ENCODE results near the gene SIRT3.
"Not testable (repeated sequence)": the region's sequence is repeated elsewhere in the genome, so short reads cannot be mapped to it uniquely, and the experiment has no call there.

The SIRT3 gene

DNA sequence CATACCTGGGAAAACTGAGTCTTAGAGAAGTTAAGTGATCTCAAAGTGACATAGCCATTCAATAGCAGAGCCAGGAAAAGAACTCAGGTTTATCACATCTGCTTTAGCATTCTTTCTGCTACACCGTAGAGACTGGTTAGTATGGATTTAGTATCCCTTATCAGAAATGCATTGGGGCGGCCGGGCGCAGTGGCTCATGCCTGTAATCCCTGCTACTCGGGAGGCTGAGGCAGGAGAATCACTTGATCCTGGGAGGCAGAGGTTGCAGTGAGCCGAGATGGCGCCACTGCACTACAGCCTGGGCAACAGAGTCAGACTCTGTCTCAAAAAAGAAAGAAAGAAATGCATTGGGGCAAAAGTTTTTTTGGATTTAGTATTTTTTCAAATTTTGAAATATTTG is 2.2 kb upstream of the SIRT3 start:
- not testable (repeated sequence) for DNase-seq

DNA sequence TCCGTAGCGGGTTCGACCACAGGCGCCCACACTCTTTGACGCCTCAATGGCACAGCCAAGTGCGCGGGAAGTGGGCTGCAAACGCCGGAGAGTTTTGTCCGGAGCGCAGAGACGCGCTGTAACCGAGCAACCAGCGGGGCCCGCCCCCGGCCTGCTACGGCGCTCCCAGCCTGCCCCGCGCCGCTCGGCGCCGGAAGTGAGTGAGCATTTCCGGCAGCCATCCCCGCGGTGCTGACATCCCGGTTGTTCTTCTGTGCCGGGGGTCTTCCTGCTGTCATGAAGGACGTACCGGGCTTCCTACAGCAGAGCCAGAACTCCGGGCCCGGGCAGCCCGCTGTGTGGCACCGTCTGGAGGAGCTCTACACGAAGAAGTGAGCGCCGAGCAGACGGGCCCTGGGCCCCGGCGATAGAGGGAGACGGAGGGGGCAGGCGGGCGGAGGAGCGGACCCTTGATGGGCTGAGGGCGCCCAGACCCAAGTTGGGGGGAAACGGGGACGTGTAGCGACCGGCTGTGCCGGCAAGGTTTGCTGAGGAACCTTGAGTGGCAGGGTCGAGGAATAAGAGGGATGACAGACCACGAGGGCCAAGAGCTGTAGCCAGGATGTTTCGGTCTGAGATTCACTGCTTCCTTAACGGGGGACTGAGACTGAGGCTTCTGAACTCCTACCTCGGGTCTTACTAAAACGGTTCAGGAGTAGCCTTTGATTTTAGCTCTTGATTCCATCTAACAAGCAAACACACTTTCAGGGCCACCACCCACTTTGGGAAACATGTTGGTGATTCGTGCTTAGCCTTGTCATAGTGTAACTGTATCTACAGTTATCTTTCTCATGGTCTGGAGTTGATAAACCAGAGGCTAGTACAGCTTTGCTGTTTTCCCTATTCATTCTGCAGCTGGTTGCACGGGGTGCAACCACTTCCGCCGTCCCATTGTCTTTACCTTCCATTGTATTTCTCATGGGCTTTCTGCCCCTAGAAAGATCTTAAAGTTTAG is 929 bp upstream of the SIRT3 start, which contains the start of gene PSMD13:
TSS of gene PSMD13 (plus strand) at position 203 of the 994 bp plus-strand sequence. CDS start at position 277, 74 bp downstream.
- DNase-seq, result peak; percentile 21

DNA sequence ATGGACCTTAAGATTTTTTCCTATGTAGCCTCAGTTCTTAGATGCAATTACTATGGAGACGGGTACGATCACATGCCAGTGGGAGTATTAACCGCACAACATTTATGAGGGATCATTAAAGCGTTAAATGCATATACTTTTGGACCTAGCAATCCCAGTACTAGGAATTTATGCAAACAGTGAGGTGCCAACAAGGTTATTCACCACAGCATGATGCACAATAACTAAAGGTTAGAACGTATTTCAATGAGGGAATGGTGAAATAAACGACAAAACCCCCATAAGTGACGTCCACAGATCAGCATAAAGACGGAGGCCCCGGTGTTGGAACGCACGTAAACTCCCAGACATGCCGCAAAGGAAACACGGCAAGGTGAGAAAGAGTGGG is 539 bp downstream of the SIRT3 start:
- DNase-seq, result no peak

DNA sequence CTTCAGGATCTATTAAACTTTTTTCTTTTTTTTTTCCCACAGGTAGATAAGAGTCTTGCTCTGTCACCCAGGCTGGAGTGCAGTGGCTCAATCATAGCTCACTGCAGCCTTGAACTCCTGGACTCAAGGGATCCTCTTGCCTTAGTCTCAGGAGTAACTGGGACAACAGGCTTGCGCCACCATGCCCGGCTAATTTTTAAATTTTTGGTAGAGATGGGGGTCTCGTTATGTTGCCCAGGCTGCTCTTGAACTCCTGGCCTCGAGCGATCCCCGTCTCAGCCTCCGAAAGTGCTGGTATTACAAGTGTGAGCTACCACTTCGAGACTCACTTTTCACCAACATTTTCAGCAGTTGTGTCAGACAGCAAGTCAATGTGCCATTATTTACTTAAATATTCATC is 962 bp downstream of the SIRT3 start:
- DNase-seq, result no peak

DNA sequence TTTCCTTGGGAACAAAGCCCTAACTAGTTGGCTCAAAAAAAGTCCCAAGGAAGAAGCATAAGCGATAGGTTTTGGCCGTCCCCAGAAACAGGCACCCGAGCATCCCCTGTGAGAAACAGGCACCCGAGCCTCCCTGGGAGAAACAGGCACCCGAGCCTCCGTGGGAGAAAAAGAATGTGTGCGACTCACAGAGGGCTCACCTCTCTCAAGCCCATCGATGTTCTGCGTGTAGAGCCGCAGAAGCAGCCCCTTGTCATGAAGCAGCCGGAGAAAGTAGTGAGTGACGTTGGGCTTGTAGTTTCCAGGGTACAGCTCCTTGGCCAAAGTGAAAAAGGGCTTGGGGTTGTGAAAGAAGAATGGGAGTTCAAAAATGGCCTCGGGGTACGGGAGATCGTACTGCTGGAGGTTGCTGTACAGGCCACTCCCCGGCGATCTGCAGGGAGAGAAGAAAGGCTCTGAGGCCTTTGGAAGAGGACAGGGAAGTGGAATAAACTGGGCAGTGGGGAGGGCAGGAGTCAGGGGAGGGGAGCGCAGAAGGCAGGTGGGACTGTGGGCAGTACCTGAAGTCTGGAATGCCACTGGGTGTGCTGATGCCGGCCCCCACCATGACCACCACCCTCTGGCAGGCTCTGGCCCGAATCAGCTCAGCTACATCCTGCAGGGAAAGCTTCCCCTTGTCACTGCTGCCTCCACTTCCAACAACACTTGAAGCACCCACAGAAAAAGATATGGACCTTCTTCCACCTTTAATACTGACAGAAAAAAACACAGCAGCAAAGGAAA is 3.2 kb downstream of the SIRT3 start:
- DNase-seq, result no peak

DNA sequence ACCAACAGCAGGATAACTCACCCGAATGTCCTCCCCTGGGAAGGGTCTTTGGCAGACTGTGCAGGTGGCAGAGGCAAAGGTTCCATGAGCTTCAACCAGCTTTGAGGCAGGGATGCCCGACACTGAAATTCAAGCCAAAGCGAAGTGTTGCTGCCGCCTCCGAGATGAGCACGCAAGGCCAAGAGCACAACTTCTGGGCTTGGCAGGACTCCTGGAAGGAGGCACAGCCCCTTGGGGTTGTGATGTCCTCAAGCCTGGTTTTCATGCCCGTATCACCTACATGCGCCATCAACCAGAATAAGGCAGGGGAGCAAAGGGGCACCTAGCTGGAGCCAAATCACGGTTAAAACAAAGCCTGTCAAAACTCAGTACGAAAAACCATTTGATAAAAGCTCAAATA is 5.7 kb downstream of the SIRT3 start:
- no peak for DNase-seq

DNA sequence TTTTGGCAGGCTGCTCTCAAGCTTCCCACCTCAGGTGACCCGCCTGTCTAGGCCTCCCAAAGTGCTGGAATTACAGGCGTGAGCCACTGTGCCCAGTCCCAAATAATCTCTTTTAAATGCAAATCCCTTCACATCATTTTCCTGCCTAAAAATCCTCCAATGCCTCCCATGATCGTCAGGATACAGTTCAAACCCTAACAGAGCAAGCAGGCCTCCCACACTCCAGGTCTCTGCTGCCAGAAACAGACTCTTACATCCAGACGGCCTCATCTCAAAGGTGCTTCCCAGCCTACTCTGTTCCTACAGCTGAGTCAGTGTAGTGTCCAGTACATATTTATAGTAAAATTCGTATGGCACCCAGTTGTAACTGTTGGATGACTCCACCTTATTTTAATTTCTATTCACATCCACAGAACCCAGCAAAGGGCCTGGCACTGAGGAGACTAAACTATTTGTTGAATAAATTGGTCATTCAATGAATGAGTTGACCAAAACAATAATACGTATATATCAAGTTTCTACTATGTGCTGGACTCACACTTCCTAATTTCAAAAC is 8.2 kb downstream of the SIRT3 start:
- DNase-seq, result no peak

DNA sequence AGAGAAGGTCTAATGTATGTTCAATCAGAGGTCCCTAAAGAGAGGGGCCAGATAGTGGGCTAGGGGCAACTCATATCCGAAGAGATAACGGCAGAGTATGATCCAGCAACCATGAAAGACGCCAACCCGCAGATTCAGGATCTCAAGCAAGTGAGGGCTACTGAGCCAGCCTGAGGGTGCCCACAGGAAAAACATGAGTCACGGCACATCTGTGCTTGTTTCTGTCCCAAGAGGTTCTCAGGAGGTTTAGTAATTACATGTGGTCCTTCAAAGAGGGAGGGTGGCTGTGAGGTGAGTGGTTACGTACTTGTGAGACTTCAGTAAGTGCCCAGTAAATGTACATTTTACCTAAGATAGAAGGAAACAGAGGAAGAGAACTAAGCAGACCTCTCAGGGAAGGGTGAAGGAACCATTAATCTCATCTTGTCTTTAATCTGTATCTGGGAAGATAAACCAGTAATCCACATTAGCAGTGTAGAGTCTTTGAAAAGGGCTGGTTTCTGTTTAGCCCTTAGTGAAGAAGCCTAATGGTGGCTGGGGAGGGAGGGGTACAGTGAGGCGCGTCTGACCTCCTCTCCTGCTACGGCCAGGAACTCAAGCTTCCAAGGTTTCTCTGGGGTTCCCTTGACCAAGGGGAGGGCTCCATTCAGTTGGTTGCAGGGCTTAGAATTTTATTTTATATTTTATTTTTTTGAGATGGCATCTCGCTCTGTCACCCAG is 10.2 kb downstream of the SIRT3 start:
- DNase-seq, result no peak

DNA sequence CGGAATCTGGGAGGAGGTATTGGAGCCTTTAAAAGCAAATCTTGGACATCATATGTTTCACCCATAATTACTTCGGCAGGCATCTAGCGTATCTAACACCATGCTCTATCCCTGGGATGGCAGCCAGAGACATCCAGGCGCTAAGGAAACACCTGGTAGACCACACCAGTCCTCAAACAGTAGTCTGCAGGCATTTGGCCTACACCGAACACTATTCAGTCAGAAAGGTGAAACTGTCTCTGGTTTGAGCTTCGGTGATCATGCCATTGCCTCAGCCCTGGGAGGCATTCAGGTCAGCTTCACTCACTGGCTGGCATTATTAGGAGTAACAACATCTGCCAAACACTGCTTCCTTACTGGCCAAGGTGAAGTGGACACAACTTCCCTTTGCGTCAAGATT is 11.7 kb downstream of the SIRT3 start:
- no peak for DNase-seq

DNA sequence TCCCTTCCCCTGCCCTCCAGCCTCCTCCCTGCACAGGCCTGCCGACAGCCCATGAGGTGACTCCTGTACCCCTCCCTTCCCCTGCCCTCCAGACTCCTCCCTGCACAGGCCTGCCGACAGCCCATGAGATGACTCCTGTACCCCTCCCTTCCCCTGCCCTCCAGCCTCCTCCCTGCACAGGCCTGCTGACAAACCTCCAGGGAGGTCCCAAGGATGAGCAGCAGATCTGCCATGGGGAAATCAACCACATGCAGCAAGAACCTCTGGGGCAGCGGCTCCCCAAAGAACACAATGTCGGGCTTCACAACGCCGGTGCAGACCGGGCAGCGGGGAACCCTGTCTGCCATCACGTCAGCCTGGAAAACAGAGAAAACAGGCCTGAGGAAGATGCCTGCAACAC is 12.3 kb downstream of the SIRT3 start:
- DNase-seq, result no peak

DNA sequence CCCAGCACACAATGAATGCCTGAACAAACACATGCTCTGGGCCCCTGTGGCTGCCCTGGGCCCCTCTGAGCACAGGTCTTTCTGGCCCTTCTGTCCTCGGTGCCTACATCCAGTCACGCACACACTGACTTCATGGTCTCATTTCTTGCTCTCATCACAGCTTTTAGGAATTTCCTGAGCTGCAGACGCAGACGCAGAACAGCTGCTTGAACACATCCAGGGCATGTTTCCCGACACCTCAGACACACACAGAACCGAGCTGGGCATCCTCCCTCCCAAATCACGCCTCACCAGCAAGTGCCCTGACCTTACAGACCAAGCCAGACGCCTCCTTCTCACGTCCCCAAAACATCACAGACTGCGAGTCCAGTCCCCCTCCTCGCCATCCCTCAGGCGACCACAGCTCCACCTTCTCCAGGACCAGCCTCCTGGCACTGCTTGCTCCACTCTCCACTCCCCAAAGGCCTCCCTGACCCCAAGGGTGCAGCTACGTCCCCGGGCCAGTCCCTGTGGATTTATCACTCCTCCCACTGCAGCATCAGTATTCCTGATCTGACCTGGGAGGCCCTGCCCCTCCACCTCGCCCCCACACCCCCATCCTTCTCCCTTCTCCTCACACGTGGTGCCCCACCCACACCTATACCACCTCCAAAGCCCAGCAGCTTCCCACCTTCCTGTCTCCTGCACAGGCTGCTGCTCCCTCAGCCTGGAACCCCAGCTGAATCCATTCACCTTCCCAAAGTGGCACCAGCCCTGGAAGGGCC is 12.9 kb downstream of the SIRT3 start:
- DNase-seq, result no peak

DNA sequence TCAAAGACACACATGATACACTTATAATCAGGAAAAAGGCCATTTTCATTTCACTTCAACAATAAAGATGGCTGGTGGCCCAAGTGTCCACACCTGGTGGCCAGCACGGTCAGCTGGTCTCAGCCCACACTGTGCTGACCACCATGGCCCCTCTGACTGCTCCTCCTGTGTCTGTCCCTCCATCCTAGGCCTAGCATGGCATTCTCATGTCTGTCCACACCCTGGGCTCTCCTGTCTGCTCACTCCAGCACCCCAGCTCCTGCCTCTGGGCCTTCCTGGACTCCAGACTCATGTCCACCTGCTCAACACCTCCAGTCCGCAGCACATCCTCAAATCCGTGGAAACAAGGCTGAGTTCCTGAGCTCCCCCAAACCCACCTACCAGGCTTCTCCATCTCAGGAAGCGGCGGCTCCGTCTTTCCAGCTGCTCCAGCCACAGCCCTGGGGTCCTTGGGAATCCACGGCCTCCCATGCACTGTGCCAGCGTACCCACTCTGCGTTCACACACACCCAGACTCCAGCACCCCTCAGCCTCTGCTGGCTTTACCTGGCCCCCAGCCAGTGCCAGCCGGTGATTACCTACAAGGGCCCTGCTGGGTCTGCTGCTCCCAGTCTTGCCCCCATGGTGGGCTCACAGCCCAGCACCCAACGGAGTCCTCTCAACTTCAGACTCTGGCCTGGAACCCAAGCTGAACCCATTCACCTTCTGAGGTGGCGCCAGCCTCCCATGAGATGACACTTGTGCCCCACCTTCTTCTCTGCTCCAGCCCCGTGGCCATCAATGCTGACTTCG is 13.9 kb downstream of the SIRT3 start:
- no peak for DNase-seq

DNA sequence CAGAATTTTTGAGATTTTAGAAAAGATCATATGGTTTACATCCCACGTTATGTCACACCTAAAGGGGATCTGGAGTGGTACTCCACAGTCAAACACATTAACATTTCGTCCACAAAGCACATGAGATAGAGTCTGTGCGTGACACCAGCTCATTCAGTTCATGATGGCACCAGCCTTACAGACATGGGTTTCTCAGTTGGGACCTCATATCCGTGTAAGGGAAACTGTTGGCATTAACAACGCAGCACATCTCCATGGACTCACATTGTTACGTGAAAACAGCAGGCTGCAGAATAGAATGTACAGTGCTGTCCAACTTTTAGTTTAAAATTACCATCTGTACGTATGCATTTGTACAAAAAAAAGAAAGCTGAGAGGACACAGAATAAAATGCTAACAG is 14.6 kb downstream of the SIRT3 start:
- no peak for DNase-seq

DNA sequence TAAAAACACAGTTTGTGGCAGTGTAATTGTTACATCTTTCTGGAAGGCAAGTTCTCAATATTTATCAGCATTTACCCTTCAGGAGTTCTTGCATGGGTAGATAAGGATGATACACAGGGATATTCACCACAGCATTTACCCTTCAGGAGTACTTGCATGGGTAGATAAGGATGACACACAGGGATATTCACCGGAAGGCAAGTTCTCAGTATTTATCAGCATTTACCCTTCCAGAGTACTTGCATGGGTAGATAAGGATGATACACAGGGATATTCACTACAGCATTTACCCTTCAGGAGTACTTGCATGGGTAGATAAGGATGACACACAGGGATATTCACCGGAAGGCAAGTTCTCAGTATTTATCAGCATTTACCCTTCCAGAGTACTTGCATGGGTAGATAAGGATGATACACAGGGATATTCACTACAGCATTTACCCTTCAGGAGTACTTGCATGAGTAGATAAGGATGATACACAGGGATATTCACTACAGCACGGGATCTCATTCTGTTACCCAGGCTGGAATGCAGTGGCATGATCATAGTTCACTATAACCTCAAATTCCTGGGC is 15.4 kb downstream of the SIRT3 start:
- DNase-seq, result not testable (repeated sequence)

DNA sequence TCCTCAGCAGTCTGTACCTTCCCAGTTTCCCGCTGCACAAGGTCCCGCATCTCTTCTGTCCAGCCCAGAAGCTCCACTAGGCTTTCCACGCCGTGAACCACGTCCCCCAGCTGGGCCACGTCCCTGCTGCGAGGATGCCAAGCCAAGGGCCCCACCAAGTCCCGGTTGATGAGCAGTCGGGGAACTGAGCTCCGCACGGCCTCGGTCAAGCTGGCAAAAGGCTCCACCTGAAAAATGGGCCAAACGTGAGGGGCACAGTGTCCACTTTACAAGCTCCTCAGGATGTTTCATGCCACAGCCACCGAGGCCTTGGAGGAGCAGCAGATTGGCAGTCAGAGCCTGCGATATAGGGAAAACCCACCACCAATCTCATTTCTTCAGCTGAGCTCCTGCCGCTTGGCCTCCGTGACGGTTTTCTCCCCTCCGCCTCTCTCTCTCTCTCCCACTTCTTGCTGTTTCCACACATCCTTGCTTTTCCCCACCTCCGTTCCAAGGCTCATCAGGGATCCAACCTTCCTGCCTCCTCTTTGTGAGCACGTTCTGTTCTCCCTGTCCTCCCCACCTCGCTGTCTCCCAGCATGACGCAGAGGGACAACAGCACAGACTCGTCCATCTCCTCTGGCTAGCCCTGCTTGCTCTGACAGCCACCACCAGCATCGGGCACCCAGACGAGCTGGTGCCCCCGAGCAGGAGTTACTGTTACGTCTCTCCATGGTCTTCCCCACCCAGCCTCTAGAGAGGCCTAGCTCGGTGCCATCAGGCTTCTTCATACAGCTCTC is 17.1 kb downstream of the SIRT3 start:
- DNase-seq, result no peak

DNA sequence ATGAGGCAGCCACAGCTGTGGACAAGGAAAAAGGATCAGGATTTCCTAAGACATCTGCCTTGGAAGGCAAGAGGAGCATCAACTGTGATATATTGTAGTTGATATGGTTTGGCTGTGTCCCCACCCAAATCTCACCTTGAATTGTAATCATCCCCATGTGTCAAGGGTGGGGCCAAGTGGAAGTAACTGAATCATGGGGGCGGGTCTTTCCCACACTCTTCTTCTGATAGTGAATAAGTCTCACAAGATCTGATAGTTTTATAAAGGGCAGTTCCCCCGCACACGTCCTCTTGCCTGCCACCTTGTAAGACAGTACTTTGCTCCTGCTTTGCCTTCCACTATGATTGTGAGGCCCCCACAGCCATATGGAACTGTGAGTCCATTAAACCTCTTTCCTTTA is 18.4 kb downstream of the SIRT3 start:
- DNase-seq, result no peak

DNA sequence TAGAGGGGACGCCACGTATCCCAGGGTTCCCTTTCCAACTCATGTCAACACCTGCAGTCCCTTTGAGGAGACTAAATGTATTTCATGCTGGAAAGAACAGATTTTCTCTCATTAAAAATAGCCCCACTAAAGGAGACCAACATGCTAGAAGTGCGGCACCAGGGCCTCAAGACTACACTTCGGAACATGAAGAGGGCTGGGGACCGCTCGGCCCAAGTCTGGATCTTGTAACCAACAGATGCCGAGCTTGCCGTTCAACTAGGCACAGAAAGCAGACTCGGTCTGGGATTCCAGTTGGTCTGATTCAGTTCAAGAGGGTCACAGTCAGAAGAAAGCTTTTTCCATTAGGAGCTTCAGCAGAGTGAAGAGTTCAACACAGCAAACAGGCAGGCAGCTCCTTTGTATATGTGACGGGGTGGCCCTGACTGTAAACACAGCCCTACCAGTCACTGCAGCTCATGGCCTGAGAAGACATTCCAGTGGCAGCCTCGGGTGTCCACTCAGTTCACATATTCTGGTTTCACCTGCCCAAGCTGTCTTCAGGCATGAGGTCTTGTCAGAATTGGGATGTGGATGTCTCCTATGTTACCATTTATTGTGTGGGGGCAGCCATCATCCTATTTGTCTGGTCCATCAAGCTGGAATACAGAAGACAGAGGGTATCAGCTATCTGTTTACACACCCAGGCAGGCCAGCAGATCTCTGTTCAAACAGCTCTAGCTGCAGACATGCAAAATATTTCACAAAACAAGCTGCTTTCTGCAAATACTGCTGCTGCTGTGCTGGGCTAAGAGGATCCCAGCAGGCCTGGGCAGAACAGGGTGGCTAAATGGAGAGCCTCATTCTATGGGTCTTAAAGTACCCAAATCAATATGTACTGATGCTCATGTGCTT is 19.8 kb downstream of the SIRT3 start:
- no peak for DNase-seq

DNA sequence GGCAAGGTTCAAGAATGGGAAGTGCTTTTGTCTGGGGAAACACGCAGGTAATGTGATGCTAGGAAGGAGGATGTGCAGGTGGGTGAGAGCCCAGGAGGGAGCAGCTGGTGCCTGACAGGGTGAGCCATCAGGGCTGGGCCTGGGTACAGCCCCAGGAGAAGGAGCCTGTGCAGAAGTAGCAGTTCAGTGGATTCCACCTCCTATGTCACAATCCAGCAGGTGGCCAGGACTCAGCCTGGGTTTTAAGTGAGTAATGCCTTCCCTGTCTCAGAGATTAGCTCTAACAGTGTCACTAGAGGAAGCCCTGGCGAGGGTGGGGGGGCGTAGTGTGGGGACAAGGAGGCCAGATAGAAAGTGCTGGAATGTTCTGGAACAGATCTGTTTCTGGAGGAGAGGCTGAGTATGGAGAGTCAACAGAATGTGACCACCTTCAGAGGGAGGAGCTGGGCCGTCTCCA is 20.5 kb downstream of the SIRT3 start:
- no peak for DNase-seq

DNA sequence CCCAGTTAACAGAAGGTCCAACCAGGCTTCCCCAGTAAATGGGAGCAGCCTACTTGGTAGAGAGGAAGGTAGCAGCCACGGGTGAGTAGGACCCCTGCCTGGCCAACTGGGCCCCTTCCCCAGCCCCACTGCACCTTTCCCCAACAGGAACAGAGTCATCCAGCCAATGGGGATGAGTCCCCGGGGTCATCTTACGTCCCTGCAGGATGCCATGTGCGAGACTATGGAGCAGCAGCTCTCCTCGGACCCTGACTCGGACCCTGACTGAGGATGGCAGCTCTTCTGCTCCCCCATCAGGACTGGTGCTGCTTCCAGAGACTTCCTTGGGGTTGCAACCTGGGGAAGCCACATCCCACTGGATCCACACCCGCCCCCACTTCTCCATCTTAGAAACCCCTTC is 22.1 kb downstream of the SIRT3 start:
- DNase-seq, result no peak
